NK-92 treated with Interleukin-12 subunit alpha and Interleukin-12 subunit beta, amount 100 ng/mL, for 24 hours (cell line): Measurements from ENCODE around the gene LAMC3.

Experiments used
- DNase-seq: peaks from one replicate; lab custom pipeline; 2025; lab: John Stamatoyannopoulos, UW

Gene LAMC3

DNA sequence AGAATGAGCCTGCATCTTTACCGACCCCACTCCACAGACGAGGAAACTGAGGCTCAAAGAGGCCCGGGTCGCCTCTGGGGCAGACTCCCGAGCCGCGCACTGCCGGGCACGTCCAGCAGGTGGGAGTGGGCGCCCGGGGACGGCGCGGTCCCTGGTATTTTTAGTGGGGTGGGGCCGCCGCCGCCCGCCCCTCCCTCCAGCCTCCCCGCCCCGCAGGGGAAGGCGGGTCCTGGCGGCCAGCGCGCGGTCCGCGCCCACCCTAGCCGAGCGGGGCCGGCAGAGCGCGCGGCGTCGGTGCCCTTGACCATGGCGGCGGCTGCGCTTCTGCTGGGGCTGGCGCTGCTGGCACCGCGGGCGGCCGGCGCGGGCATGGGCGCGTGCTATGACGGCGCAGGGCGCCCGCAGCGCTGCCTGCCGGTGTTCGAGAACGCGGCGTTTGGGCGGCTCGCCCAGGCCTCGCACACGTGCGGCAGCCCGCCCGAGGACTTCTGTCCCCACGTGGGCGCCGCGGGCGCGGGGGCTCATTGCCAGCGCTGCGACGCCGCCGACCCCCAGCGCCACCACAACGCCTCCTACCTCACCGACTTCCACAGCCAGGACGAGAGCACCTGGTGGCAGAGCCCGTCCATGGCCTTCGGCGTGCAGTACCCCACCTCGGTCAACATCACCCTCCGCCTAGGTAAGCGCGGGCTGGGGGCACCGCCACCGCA is at the start of gene LAMC3:
TSS of gene LAMC3 (plus strand) at position 266 of the 710 bp plus-strand sequence. CDS start at position 307, 41 bp downstream.
- DNase-seq: no peak

DNA sequence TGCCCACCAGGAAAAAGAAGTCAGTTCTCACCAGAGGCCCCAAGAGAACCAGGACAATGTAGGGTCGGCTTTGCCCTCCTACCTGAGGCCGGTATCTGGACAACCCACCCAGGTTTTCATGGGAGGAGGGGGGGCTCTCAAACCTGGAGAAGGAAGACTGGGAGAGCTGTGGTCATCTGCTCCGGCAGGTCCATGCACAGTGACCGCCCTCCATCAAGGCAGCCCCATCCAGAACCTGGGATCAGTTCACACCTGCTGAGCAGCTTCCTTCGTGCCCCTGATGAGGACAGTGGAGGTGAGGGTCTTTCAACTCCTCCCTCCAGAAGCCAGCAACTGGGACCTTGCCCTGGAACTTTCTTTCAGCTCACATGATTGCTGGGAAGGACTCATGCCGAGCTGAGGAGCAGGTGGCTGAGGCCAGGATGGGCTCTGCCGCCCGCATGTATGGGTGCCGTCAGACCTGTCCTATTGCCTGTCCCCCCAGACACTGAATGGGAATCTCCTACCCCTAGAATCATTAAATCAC is 49.1 kb upstream of the LAMC3 start:
- DNase-seq: no peak

DNA sequence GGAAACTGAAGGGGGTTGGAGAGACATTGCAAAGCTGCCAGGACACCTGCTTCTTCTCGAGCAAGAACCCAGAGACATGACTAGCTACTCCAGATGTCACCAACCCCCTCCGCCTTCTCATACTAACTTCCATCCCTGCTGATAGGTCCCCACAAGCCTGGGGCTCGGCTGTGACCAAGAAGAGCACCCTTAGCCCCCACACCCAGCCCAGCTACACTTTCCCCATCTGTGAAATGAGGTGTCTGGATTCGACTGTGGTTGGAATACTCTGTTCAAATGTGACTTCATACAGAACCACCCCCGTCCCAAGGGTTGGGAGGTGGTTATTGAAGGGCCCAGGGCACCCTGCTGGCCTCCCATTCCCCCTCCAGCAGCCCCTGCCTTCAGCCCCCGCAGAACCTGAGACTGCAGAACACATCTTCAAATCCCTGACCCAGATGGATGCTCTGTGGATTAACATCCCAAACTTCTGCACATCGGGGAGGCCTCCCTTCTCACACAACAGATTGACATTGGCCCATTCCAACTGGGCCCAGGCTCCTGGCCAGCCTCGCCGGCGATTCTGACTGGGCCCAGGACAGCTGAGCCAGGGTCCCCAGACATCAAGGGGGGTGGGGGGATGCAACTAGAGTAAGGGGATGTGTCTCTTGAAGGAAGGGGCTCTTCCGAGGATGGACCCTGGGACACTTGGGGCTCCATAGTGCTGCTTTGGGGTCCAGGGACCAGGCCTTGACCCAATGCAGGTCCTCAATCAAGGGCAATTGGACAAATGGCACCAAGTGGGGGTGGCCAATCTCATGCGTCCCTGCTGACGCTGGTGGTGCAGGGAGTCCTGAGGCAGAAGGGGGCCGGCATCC is 48.2 kb upstream of the LAMC3 start:
- DNase-seq: no peak

DNA sequence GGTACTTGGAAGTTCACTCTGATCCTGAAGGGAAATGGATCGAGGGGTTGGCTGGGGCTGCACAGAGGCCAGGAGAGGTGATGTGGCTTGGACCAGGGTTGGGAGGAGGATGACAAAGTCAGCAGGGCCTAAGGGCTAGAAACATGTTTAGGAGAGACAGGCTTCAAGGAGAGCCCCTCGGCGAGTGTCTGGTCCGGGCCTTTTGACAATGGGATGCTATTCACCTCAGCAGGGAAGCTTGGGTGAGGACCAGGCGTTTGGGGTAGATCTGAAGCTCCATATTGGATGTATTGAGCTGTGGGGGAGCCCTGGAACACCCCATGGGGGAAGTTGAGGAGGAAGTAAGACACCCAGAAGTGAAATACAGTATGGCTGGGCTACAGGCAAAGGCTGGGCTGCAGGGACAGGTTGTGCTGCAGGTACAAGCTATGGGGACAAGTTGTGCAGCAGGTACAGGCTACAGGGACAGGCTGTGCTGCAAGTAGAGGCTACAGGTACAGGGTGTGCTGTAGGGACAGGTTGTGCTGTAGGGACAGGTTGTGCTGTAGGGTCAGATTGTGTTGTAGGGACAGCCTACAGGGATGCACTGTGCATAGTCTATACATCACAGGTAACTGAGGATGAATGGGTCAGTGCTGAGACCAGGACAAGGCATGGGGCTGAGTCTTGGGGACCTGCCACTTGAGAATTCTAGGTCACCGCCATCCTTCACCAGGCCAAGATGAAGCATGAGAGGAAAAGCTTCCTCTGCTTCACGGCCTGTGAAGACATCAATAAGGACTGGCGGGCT is 47.3 kb upstream of the LAMC3 start:
- DNase-seq: no peak

DNA sequence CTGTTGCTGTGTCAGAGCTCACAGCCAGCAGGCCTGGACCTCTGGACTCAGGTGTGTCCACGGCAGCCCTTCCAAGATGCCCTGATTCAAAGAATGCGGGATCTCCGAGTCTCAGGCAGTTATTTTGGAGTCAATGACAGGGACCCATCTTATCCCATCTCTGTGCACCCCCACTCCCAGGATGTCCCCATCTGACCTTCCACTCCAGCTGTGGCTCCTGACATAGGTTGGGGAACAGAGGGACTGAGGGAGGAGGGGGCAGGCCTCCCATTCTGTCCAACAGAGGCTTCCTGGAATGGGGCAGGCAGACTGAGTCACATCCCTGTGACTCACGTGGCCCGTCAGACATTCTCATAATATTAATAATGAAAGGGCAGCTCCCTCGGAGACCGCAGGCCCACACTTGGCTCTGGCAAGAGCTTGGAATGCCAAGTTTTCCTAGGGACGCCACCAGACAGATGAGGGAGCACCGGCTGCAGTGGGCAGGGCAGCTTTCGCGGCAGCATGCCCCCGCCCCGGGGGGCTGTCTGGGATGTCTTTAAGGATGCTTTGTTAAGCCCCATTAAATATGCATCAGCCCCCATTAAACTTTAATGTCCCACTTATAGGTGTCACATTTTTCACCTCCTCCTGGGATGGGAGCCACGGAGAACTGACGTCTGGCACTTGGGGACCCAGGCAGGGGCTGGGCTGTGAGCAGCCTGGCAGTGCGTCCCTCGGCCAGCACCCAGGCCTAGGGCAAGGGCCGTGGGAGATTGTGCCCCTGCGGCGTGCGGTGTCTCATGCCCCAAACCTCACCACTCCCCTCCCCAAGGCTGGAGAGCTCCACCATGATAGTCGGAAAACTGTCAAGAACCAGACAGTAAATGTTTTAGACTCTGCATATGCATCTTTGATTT is 46.3 kb upstream of the LAMC3 start:
- DNase-seq: no peak

DNA sequence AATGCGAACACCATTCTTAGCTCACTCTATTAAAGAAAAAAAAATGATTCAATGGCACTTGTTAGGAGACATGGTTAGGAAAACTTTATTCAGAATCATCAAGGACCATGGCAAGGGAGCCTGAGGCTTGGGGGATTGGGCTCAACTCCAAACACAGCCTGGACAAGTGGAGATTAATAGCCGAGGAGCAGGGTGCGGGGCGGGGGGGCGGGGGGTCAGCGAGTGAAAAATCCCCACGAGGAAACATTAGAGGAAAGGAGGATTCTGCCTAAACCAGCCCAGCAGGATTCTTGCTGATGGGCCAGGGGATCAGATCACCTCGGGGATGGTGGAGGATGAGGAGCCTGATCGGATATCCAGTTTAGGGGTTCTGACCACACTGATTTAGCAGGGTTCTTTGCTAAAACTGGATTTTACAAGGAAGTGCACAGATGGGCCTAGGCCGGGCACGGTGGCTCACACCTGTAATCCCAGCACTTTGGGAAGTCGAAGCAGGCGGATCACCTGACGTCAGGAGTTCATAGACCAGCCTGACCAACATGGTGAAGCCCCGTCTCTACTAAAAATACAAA is 45.6 kb upstream of the LAMC3 start:
- DNase-seq: no peak

DNA sequence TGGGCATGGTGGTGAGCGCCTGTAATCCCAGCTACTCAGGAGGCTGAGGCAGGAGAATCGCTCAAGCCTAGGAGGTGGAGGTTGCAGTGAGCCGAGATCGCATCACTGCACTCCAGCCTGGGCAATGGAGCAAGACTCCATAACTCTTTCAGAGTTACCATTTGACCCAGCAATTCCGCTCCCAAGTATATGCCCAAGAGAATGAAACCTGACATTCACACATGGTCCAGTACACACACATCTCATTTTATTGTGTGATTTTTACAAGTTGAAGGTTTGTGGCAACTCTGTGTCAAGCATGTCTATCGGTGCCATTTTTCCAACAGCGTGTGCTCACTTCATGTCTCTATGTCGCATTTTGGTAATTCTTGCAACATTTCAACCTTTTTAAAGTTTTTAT is 45.1 kb upstream of the LAMC3 start:
- no peak for DNase-seq

DNA sequence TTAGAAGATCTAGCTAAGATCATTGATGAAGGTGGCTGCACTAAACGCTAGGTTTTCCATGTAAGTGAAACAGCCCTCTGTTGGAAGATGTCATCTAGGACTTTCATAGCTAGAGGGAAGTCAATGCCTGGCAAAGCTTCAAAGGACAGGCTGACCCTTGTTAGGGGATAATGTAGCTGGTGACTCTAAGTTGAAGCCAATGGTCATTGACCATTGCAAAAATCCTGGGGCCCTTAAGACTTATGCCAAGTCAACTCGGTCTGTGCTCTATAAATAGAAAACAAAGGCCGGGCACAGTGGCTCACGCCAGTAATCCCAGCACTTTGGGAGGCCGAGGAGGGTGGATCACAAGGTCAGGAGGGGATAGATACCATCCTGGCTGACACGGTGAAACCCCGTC is 43.3 kb upstream of the LAMC3 start:
- DNase-seq: no peak

DNA sequence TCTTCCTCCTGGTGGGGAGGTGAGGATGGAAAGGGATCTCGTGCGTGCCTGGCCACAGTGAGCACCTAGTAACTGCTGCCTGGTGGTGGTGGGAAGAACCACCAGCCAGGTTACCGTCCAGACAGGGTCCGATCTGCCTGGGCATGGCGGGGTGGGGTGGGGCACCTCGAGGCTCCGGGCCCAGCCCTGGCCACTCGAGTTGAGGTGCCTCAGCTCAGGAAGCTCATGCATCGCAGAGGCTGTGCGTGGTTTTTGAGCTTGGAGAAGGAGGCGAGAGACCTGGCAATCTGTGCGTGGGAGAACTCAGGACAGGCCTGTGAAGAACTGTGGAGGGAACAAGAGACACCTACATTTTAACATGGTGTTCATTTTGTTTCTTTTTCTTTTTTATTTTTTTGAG is 38.9 kb upstream of the LAMC3 start:
- DNase-seq: no peak

DNA sequence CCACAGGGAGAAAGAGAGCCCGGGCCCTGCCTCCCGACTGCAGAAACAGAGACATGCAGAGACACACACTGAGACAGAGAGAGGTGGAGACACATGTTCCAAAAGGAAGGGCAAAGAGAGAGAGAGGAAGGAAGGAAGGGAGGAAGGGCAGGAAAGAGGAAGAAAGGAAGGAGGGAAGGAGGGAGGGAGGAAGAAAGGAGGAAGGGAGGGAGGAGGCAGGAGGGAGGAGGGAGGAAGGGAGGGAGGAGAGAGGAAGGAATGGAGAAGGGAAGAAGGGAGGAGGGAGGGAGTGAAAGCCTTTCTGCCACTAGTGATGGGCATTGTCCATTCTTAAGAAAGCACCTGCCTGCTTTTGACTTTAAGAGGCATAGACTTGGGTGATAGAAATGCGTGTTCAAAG is 38.1 kb upstream of the LAMC3 start:
- no peak for DNase-seq

DNA sequence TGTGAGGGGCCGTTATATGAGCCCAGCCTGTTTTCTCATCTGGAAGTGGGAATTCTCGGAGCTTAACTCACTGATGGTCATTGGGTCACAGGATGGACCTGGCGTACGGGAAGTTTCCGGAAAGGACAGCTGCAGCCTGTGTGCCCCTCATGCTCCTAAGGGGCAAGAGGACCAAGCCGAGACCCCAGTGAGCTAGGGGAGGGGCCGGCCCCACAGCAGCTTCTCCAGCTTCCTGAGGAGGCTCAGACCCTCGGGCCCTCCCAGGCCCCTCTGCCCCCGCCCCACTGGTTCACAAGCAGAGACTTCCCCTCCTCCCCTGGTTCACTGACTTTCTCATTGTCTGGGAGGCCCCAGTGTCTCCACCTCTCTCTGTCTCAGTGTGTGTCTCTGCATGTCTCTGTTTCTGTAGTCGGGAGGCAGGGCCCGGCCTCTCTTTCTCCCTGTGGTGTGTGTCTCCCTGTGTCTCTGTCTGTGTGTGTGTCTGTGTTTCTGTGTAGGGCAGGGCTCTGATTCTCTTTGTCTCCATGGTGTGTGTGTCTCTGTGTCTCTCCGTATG is 37.6 kb upstream of the LAMC3 start:
- DNase-seq: no peak

DNA sequence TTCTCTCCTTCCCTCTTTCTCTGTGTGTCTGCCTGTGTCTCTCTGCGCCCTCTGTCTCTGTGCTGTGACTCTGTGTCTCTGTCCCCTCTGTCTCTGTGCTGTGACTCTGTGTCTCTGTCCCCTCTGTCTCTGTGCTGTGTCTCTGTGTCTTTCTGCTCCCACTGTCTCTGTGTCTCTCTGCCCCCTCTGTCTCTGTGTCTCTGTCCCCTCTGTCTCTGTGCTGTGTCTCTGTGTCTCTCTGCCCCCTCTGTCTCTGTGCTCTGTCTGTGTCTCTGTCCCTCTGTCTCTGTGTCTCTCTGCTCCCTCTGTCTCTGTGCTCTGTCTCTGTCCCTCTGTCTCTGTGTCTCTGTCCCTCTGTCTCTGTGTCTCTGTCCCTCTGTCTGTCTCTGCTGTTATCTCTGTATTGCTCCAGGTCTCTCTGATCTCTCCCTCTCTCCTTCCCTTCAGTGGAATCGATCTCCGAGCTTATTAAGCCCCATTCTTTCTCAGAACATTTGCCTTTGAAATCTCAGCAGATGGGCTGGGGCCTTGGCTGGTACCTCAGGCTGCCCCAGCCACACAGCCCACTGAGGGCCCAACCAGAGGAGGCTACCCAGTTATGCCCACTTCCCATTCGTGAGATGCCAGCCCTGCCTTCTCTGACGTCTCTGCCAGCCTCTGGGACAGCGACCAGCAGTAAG is 36.6 kb upstream of the LAMC3 start:
- DNase-seq: no peak

DNA sequence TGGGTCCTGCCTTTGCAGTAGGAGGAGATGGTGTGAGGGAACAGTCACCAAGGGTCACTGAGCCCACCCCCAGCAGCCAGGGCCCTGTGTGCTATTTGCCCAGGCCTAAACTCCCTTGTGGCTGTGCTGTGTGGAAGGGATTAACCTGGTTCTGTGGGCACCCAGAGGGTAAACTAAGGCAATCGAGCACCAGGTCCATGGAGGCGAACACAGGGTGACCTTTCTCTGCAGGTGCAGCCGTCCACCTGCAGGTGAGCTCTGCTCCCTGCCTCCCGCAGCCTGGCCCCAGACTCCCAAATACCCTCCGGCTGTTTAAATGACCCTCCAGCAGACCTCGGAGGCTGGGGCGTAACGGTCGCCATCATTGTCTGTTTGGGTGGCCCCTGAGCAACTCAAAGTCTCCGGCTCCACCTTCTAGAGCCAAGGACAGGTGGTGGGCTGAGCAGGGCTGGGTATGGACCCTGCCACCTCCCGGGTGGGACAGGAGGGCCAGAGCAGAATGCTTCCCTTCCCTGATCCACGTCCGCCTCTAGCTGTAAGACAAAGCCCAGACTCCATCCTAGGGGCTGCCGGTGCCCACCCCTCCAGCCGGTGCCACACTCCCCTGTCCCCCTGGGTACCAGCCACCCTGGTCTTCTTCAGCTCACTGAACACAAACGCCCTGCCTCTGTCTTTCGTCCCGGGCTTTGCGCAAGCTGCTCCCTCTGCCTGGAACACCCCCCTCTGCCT is 35.9 kb upstream of the LAMC3 start:
- no peak for DNase-seq

DNA sequence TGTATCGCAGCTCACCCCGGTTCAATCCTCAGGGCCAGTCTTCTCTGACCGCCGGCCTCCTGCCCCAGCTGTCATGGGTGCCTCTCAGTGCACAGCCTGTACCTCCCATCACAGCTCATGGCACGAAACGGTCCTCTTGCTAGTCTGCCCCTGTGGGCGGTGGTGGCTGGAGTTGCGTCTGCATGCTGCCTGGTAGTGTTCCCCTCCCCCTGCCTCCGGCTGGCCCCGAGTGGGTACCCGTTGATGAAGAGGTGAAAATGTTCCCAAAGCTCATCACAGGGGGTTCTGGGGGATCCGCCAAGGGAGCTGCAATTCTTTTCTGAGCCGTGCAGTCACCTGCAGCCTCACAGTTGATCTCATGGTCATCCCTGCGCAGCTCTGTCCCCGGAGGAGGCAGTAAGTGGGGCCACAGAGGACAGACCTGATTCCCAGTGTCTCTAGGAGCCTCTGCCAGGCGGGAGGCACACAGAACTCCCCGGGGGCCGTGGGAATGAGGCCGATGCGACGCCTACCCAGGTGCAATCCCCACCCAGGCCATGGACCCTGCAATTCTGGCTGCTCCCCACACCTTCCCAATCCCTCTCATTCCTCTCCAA is 35.2 kb upstream of the LAMC3 start:
- no peak for DNase-seq

DNA sequence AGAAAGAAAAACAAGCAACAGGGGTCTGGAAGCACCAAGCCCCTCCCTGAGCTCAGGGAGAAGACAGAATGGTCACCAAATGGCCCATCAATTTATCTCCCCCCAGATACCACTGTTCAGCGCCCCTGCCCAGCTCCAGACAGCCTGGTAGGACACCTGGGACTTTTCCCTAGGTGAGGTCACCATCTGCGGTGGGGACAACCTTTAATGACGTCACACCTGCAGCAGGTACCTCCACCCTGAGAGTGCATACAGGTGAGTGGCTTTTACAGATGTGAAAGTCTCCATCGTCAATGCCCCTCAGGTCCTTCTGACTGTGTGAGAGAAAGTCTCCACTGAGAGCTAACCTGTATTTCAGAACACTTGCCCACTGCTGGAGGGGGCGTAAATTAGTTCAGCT is 34.3 kb upstream of the LAMC3 start:
- DNase-seq: no peak

DNA sequence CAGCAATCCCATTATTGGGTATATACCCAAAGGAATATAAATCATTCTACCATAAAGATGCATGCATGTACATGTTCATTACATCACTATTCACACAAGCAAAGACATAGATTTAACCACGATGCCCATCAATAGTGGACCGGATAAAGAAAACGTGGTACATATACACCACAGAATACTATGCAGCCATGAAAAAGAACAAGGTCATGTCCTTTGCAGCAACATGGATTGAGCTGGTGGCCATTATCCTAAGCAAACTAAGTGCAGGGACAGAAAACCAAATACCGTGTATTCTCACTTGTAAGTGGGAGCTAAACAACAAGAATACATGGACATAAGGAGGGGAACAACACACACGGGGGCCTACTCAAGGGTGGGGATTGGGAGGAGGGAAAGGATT is 33.8 kb upstream of the LAMC3 start:
- no peak for DNase-seq

DNA sequence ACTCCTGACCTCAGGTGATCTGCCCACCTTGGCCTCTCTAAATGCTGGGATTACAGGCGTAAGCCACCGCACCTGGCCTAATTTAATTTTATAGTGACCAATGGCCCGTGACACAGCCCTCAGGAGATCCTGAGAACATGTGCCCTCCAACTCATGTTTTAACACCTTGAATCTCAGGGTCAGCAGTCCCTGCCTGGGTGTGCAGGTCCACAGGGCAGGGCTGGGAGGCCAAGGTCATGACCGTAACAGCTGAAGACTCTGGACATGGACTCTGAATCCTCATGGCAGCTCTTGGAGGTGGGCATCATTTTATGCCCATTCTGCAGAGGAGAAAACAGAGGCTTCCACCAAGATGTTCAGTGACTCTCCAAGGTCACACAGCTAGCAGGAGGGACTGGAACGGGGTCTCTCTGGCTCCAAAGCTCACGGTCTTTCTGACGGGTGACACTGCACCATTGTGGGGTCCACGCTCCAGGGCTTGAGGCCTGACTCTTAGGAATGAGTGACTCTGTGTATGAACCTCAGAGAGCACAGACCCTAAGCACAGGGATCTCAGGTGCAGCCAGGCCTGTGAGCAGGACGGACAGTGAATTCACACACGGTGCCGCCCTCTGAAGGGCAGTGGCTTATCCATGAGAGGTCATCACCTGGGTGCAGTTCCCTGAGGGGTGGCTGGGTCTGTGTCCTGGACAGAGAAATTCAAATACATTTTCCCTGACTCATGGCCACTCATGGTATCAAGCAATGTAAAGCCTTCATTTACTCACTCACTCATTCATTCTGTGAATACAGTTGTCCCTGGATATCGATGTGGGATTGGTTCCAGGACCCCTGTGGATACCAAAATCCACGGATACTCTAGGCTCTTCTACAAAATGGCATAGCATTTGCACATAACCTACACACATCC is 32.8 kb upstream of the LAMC3 start:
- DNase-seq: no peak

DNA sequence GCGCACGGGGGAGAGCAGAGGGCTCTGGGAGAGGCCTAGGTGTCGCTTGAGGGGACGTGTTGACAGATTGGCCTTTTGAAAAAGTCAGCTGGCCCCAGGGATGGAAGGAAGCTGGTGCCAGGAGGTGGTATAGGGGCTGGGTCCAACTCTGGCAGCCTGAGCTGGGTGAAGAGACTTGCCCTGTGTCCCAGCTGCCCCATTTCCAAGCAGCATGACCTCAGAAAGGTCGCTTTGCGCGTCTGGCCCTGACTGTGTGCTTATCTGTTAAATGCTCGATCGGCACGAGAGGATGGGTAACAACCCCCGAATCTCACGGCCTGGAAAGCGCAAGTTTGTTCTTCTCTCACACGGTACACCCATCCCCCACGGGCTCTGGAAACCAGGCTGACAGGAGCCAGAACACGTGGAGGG is 31.2 kb upstream of the LAMC3 start:
- DNase-seq: no peak
